Measurements from ENCODE around the gene TNFSF12. TPM values are rescaled to one million over a fixed set of nuclear protein-coding genes. Genes with fewer than 3 reads are reported as not detected.

TNFSF12 gene
- total and polyA plus RNA-seq, 9 of the 15 experiments (the other 6 are each of a cell fraction or from before 2014, with no cell fraction given), result 0.03 to 0.95 (median 0.19) TPM; not detected in 3

- TF ChIP-seq ZNF408 (CRISPR knock-in tag; IDR thresholded peaks at IDR 0.05; ENCODE audit: low read depth), result no peak
- peak; percentile 56; the same call in 1 of the 2 replicates for TF ChIP-seq HMGXB4 (CRISPR knock-in tag; IDR thresholded peaks at IDR 0.05)
- TF ChIP-seq E2F8 (IDR thresholded peaks at IDR 0.05; ENCODE audit: low read depth, partially characterized antibody), result no peak
- no peak for TF ChIP-seq BMI1 (IDR thresholded peaks at IDR 0.05; ENCODE audit: low read length)
- TF ChIP-seq CREM (IDR thresholded peaks at IDR 0.05; ENCODE audit: low read depth), result peak; percentile 40; the same call in 1 of the 2 replicates
- TF ChIP-seq WHSC1 (IDR thresholded peaks at IDR 0.05; ENCODE audit: low read length), result no peak
- no peak for TF ChIP-seq SMAD3 (CRISPR knock-in tag; conservative IDR thresholded peaks at IDR 0.05)
- TF ChIP-seq ZC3H11A (IDR thresholded peaks at IDR 0.05; ENCODE audit: low read depth, low read length), result no peak
- TF ChIP-seq SLC30A9 (CRISPR knock-in tag; IDR thresholded peaks at IDR 0.05), result no peak
- TF ChIP-seq MLX (CRISPR knock-in tag; conservative IDR thresholded peaks at IDR 0.05), result no peak
- TF ChIP-seq TFE3 (CRISPR knock-in tag; IDR thresholded peaks at IDR 0.05), result no peak
- 0 out of 2 replicates have a peak, but pooled peaks have one; percentile 10 for TF ChIP-seq ZBTB7A (IDR thresholded peaks at IDR 0.05; ENCODE audit: borderline replicate concordance, control insufficient read depth, low read depth, low read length)
- peak; percentile 38 for TF ChIP-seq SAP30 (IDR thresholded peaks at IDR 0.05; ENCODE audit: borderline replicate concordance, insufficient read depth, low read depth, low read length, poor library complexity, severe bottlenecking)
- no peak for TF ChIP-seq CLOCK (CRISPR knock-in tag; IDR thresholded peaks at IDR 0.05; ENCODE audit: borderline replicate concordance)
- no peak for TF ChIP-seq NCOA2 (IDR thresholded peaks at IDR 0.05; ENCODE audit: partially characterized antibody in 2 of 2)
- no peak for TF ChIP-seq ZKSCAN8 (CRISPR knock-in tag; IDR thresholded peaks at IDR 0.05)
- TF ChIP-seq BACH1 (tag; IDR thresholded peaks at IDR 0.05), result no peak
- no peak for TF ChIP-seq EP300 (IDR thresholded peaks at IDR 0.05; ENCODE audit: low read length)
Observed at GRCh38 chr17:7561028-7561575, 12.2 kb downstream of the TNFSF12 start (continued).
